Lower leg skin (tissue), 4 donors: Measurements from ENCODE around the gene TMEM131L. TPM values are rescaled to one million over a fixed set of nuclear protein-coding genes. Genes with fewer than 3 reads are reported as not detected.
"Not testable (repeated sequence)": the region's sequence is repeated elsewhere in the genome, so short reads cannot be mapped to it uniquely, and the experiment has no call there.

Experiments
- DNase-seq, 2 donors: peaks; one replicate each; pipeline ENCODE4 v3.0.0-alpha.2; 2019; ENCODE audit warnings: low spot score in 2 of 2
- H3K4me3 ChIP-seq: fragments of 200-600 bp; sonication (generic); 2 replicates; pipeline ENCODE4 v1.5.1; 2017; ENCODE audit warnings: mild to moderate bottlenecking, low read depth; ENCODE audit not compliant: poor library complexity, severe bottlenecking
- POLR2A ChIP-seq, 2 donors: fragments of 450-650 bp; IDR thresholded peaks; one replicate each; pipeline ENCODE4 v1.6.1; 2016 to 2017; ENCODE audit warnings: antibody characterized with exemption in 2 of 2, mild to moderate bottlenecking in 1 of 2, moderate library complexity in 1 of 2
- WGBS, 2 donors: methylation state at CpG; one replicate each; pipeline ENCODE4 v1.1.5; 2018; 5-methylcytosine and 5-hydroxymethylcytosine counted together
- intact Hi-C: fragments of 100-400 bp; cut with DNase I; formaldehyde crosslinking; loops from one replicate; pipeline ENCODE4 v1.15.0; 2023; ENCODE audit warnings: low total_unique reads
- total RNA-seq, 4 donors: library from RNA; depleted of rRNA; stranded (reverse); fragments of >200 nt; gene quantifications; one replicate each; pipeline ENCODE4 v1.1.0, GENCODE V29; 2016
- TF ChIP-seq, protein P1 (sequence below), 3 donors: fragments of 450-650 bp; IDR thresholded peaks; one replicate each; pipeline ENCODE4 v1.5.1; 2016; ENCODE audit warnings: antibody characterized with exemption in 3 of 3, mild to moderate bottlenecking in 3 of 3, moderate library complexity in 2 of 3

Gene TMEM131L
- total RNA-seq, 4 donors from 2014 or later, result 8.3 to 15.9 (median 12.1) TPM

DNA sequence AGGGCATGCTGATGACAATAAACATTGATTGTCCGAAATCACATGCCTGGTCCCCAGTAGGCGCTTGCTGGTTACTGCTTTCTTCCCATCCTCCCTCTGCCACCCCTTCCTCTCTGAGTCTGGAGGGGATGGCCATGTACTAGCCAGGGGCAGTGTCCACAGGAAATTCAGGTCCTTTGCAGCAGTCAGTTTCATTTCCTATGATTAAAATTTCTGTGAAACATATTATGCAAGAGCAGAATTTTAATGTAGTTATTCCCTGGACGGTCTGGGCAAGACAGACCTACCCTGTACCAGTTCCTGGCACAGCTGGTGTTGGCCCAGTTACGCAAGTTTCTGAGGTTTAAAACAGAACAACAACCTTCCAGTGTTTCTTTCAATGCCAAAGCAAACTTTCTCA lies 189.8 kb downstream of the TMEM131L start:
- TF ChIP-seq, protein P1, sequence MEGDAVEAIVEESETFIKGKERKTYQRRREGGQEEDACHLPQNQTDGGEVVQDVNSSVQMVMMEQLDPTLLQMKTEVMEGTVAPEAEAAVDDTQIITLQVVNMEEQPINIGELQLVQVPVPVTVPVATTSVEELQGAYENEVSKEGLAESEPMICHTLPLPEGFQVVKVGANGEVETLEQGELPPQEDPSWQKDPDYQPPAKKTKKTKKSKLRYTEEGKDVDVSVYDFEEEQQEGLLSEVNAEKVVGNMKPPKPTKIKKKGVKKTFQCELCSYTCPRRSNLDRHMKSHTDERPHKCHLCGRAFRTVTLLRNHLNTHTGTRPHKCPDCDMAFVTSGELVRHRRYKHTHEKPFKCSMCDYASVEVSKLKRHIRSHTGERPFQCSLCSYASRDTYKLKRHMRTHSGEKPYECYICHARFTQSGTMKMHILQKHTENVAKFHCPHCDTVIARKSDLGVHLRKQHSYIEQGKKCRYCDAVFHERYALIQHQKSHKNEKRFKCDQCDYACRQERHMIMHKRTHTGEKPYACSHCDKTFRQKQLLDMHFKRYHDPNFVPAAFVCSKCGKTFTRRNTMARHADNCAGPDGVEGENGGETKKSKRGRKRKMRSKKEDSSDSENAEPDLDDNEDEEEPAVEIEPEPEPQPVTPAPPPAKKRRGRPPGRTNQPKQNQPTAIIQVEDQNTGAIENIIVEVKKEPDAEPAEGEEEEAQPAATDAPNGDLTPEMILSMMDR (IDR thresholded peaks at IDR 0.05), result no peak
- TF ChIP-seq POLR2A (IDR thresholded peaks at IDR 0.05), result no peak
- WGBS, 2 donors, result 52 to 64% methylated on average over 4 of the region's 4 CpGs
- peak in 1 of 2 donors; percentile 60 for DNase-seq

DNA sequence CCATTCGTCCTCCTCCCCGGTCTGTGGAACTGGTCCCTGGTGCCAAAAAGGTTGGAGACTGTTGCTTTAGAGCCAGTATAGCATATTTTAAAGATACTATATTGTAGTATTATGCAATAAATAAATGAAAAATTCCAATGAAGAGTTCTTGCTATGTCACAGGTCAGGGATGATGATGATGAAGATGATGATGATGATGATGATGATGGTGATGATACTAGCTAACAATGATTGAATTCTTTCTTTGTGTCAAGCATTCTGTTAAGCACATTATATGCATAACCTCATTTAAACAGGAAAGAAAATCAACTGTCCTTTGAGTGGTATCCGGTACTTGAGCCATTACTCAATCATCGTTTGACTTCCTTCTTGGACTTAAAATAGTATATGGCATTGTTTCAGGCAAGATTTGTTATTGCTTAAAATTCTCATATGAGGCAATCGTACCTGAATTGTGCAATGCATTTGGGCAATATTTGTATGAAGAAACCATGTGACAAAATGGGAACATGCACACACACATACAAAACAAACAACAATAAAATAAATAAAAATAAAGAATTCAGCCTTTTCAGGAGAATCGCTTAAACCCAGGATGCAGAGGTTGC lies 195.2 kb downstream of the TMEM131L start:
- WGBS, 2 donors, result 53 to 57% methylated on average over 6 of the region's 6 CpGs
- DNase-seq, result no peak
- no peak overlapping the region for H3K4me3 ChIP-seq
- TF ChIP-seq POLR2A (IDR thresholded peaks at IDR 0.05), result no peak
- TF ChIP-seq, protein P1 (IDR thresholded peaks at IDR 0.05), result no peak
- intact Hi-C loops, result no loop called here

More for the DNA sequence above, 189.8 kb downstream of the TMEM131L start:
- intact Hi-C loops, result no loop called here
- no peak overlapping the region for H3K4me3 ChIP-seq

DNA sequence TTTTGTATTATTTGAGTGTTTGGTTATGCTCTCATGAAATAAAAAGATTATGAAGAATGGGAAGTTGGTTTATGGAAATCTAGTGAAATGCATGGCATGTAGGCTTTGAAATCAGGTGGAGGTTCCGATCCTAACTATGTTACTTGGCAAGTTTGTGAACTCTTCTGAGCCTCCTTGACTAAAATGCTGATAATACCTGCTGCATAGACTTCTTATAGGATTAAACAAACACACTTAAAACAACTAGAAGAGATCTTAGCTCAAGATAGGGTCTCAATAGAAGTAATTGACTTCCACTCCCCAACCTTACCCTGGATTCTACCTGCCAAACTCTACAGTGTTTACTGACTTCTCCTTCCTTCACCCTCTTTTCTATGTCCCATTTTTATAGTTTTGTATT lies 195.7 kb downstream of the TMEM131L start:
- 83 to 95% methylated on average over 1 of the region's 1 CpG for WGBS, 2 donors
- no peak overlapping the region for H3K4me3 ChIP-seq
- intact Hi-C loops, result no loop called here
- DNase-seq, result no peak
- TF ChIP-seq, protein P1 (IDR thresholded peaks at IDR 0.05), result no peak
- no peak for TF ChIP-seq POLR2A (IDR thresholded peaks at IDR 0.05)

DNA sequence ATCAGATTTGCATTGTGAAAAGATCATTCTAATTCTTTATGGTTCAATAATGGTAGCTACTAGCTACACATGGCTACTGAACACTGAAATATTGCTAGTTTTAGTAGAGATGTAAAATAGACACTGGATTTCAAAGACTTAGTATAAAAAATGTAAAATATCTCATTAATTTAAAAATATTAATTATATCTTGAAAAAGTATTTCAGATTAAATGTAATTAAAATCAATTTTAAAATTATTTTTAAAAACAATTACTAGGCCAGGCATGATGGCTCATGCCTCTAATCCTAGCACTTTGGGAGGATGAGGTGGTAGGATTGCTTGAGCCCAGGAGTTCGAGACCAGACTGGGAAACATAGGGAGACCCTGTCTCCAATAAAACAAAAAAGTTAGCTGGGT lies 197.5 kb downstream of the TMEM131L start:
- 89 to 100% methylated on average over 1 of the region's 1 CpG for WGBS, 2 donors
- TF ChIP-seq POLR2A (IDR thresholded peaks at IDR 0.05), result no peak
- TF ChIP-seq, protein P1 (IDR thresholded peaks at IDR 0.05), result no peak
- intact Hi-C loops, result no loop called here
- no peak overlapping the region for H3K4me3 ChIP-seq
- no peak for DNase-seq

DNA sequence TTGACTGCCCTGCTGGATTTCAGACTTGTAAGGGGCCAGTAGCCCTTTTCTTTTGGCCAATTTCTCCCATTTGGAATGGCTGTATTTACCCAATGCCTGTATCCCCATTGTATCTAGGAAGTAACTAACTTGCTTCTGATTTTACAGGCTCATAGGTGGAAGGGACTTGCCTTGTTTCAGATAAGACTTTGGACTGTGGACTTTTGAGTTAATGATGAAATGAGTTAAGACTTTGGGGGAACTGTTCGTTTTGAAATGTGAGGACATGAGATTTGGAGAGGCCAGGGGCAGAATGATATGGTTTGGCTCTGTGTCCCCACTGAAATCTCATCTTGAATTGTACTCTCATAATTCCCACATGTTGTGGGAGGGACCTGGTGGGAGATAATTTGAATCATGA lies 200.3 kb downstream of the TMEM131L start:
- DNase-seq, H3K4me3 ChIP-seq, intact Hi-C loops: not testable (repeated sequence)
- WGBS, 2 donors, result 85% methylated on average over 1 of the region's 1 CpG

DNA sequence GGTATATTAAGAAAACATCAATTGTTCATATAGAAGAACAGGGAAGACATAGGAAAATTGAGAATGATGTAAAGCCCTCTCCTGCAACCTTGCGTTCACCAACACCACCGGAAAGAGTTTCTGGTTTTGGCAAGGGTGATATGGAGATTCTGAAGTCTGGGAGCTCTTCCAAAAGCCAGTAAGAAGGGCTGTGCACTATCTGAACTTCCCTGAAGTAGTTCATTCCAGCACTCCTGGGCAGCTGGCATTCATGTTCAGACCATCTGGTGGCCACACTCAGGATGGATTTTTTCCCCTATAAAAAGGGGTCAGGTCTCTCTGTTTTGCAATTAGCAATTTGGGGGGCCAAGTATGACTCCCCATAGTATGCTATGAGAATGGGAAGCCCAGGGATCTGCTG lies 202.5 kb downstream of the TMEM131L start:
- H3K4me3 ChIP-seq, result no peak overlapping the region
- intact Hi-C loops, result no loop called here
- no peak for DNase-seq
- TF ChIP-seq POLR2A (IDR thresholded peaks at IDR 0.05), result no peak
- TF ChIP-seq, protein P1 (IDR thresholded peaks at IDR 0.05), result no peak
- 57 to 66% methylated on average over 2 of the region's 2 CpGs for WGBS, 2 donors
